Hepatocyte (in vitro differentiated cells): ENCODE results near the gene CD99L2.

Experiments
- CTCF ChIP-seq: fragments of 200-600 bp; sonication (generic); IDR thresholded peaks from 2 replicates; pipeline ENCODE4 v1.5.1; 2016; ENCODE audit warnings: antibody characterized with exemption, mild to moderate bottlenecking; ENCODE audit not compliant: poor library complexity
- EZH2 ChIP-seq: fragments of 200-600 bp; sonication (generic); IDR thresholded peaks from 2 replicates; pipeline ENCODE4 v1.6.1; 2016; ENCODE audit warnings: antibody characterized with exemption, mild to moderate bottlenecking, borderline replicate concordance
- EZH2phosphoT487 ChIP-seq: fragments of 200-600 bp; sonication (generic); IDR thresholded peaks from one replicate; pipeline ENCODE4 v1.6.1; 2018; ENCODE audit warnings: antibody characterized with exemption, mild to moderate bottlenecking, low read depth, moderate library complexity; ENCODE audit not compliant: unreplicated experiment, severe bottlenecking

- TF ChIP-seq CTCF (no peak), EZH2 (no peak), EZH2phosphoT487 (no peak)
These were observed 27.8 kb upstream of the CD99L2 start for GRCh38 chrX:150926304-150926703.
